22Rv1 (cell line): Measurements from ENCODE around the gene MYPOP.

ENCODE experiments used
- H3K27ac ChIP-seq: fragments of 450-650 bp; 2 replicates; pipeline ENCODE4 v1.5.1; 2017
- CTCF ChIP-seq: fragments of 450-650 bp; IDR thresholded peaks from 2 replicates; pipeline ENCODE4 v1.5.1; 2017; ENCODE audit warnings: mild to moderate bottlenecking
- ZFX ChIP-seq: fragments of 450-650 bp; IDR thresholded peaks from 2 replicates; pipeline ENCODE4 v1.6.1; 2017; ENCODE audit warnings: antibody characterized with exemption, borderline replicate concordance

MYPOP gene

GRCh38 chr19:45886427-45887199 is 15.8 kb downstream of the MYPOP start:
- H3K27ac ChIP-seq: peak overlapping the region; percentile 100
- TF ChIP-seq ZFX (no peak), CTCF (no peak)

- no peak for TF ChIP-seq ZFX
- TF ChIP-seq CTCF: no peak; the same call in 1 of the 2 replicates
- H3K27ac ChIP-seq: peak within 1 kb of the TSS; percentile 100
Observed at GRCh38 chr19:45885556-45886426, 16.6 kb downstream of the MYPOP start, which contains the start of gene IRF2BP1. Gene IRF2BP1 (minus strand): TSS chr19:45886141. CDS start chr19:45885774, 367 bp downstream.

DNA sequence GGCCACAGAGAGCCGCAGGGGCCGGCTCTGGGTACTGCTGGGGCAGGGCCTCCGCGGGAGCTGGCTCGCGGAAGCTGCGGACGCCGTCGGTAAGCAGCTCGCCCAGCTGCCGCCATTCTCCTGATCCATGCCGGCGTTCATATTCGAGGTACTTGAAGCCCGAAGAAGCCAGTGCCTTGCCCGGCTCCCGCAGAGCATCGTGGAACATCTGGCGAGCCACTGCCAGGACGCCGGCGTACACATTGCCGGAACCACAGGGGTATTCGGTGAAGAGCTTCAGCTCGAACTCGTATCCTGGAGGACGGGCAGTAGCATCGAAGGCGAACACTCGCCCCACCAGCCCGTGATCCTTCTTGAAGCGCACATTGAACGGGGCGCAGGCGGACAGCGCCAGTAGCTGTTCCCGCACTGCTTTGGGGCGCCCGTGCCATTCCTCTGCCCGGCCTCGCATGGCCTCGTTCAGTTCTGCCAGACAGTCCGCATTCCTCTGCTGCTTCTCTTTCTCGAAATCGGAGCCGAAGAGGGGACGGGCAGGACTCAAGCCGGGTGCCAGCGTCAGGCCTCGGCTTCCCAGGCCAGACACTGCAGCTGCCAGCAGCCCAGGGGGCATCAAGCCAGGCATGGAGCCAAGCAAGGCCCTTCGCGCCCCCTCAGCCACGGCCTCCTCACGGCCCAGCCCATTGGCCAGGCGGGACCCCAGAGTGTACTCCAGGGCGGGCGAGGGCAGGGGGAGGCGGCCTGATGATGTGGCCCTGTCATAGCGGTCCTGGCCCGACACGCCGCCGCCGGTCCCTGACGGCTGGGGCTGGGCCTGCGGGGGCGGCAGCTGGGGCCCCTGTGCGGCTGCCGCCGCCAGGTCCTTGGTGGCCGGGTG is 17.5 kb downstream of the MYPOP start:
- peak overlapping the region; percentile 100 for H3K27ac ChIP-seq
- TF ChIP-seq CTCF: no peak
- TF ChIP-seq ZFX: no peak

- TF ChIP-seq ZFX (no peak), CTCF (no peak)
- peak overlapping the region; percentile 100 for H3K27ac ChIP-seq
Observed at GRCh38 chr19:45883881-45884681, 18.3 kb downstream of the MYPOP start.

GRCh38 chr19:45883586-45883880 is 18.9 kb downstream of the MYPOP start:
- no peak for TF ChIP-seq ZFX
- TF ChIP-seq CTCF: peak; percentile 61
- peak overlapping the region; percentile 100 for H3K27ac ChIP-seq

DNA sequence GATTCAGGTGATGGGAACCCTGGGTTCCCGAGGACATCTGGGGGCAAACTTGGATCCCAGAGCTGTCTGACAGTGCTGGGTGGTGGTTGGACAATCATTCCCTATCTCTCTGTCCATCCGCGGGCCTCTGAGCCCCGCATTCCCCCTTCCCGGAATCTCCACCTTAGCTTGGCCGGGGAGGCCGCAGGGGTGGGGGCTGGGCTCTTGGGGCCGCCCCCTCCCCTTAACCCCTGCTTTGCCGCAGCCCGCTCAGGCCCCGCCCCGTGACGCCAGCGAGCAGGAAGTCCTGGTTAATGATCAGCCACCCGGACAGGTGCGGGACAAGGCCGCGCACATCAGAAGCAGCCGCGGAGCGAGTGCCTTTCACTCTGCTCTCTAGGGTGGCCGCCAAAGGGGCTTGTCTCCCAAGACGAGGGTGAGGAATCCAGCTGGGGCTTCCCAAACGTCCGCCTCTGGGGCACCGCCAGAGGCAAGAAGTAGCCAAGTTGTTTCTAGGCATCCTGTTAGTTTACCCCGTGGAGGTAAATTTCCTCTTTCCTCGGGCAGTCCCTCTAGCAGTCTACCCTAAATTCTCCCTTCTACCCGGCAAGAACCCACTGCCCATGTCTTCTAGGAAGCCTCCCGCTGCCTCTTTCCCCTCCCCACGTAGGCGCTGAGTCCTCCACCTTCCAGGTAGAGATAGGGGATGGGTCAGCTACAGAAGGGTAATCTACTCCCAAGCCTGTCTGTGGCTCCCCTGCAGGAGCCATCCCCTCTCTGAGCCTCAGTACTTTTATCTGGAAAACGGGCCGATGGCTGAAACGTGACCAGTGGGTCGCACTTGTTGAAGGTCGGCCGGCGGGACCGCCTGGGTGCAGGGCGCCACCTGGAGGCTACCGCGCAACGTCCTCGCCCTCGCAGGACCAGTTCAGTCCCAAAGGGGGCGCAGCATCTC is 19.5 kb downstream of the MYPOP start:
- TF ChIP-seq ZFX (no peak), CTCF (peak; percentile 97)
- H3K27ac ChIP-seq: peak overlapping the region; percentile 100
